Stomach (tissue), 9 donors: ENCODE measurements around the gene IDH1. TPM values are rescaled to one million over a fixed set of nuclear protein-coding genes. Genes with fewer than 3 reads are reported as not detected.
"Not testable (repeated sequence)": the region's sequence is repeated elsewhere in the genome, so short reads cannot be mapped to it uniquely, and the experiment has no call there.

Source experiments
- DNase-seq, 2 donors: peaks; one replicate each; pipeline versions ENCODE4 v3.0.0 to v3.0.0-alpha.2; 2013 to 2019
- H3K27ac ChIP-seq, 5 donors: fragments of 200-600 bp in 4 of 5; sonication (generic) in 4 of 5; one replicate each; pipeline ENCODE4 v1.5.1; 2013 to 2019; ENCODE audit warnings: mild to moderate bottlenecking in 1 of 5, moderate library complexity in 1 of 5
- H3K27me3 ChIP-seq, 3 donors: fragments of 200-600 bp; sonication (generic); one replicate each; pipeline ENCODE4 v1.5.1; 2017 to 2019; ENCODE audit warnings: mixed run types in 1 of 3
- H3K36me3 ChIP-seq, 4 donors: fragments of 200-600 bp; sonication (generic); 1 replicate in 3 of 4; 2 replicates in 1 of 4; pipeline ENCODE4 v1.5.1; 2016 to 2019
- H3K4me1 ChIP-seq, 4 donors: fragments of 200-600 bp; sonication (generic); one replicate each; pipeline ENCODE4 v1.5.1; 2016 to 2019
- H3K4me3 ChIP-seq, 4 donors: fragments of 200-600 bp; sonication (generic) in 3 of 4; one replicate each; pipeline ENCODE4 v1.5.1; 2016 to 2019; ENCODE audit warnings: mild to moderate bottlenecking in 1 of 4
- H3K9me3 ChIP-seq, 4 donors: fragments of 200-600 bp; sonication (generic); one replicate each; pipeline ENCODE4 v1.5.1; 2016 to 2019
- CTCF ChIP-seq, 7 experiments: fragments of 450-650 bp in 4 of 7; fragments of 200-600 bp in 3 of 7; sonication (generic) in 3 of 7; IDR thresholded peaks; one replicate each; pipeline ENCODE4 v1.5.1; 2016 to 2019; ENCODE audit warnings: antibody characterized with exemption in 7 of 7, control low read depth in 2 of 7, mild to moderate bottlenecking in 1 of 7
- EP300 ChIP-seq: sonication (generic); formaldehyde crosslinking; IDR thresholded peaks from one replicate; pipeline ENCODE4 v1.6.1; 2017; ENCODE audit warnings: antibody characterized with exemption
- POLR2A ChIP-seq, 4 donors: fragments of 450-650 bp; IDR thresholded peaks; one replicate each; pipeline ENCODE4 v1.6.1; 2016; ENCODE audit warnings: antibody characterized with exemption in 4 of 4, control low read depth in 2 of 4, mild to moderate bottlenecking in 1 of 4, moderate library complexity in 1 of 4
- POLR2AphosphoS5 ChIP-seq, 3 donors: sonication (generic); formaldehyde crosslinking; IDR thresholded peaks; one replicate each; pipeline ENCODE4 v1.6.1; 2016; ENCODE audit warnings: antibody characterized with exemption in 3 of 3
- WGBS, 5 donors: extraction: QIAGEN DNeasy Blood & Tissue Kit in 3 of 5; methylation state at CpG; one replicate each; pipeline versions ENCODE4 v1.1.5 to v1.1.7; 2013 to 2018; 5-methylcytosine and 5-hydroxymethylcytosine counted together
- intact Hi-C: fragments of 100-400 bp; cut with DNase I; formaldehyde crosslinking; loops from one replicate; pipeline ENCODE4 v1.15.1; 2023; ENCODE audit warnings: low total_unique reads
- polyA plus RNA-seq, 3 donors: library from polyadenylated mRNA; stranded (reverse); fragments of 200-250 nt; gene quantifications; one replicate each; pipeline ENCODE4 v1.2.3, GENCODE V29; 2013
- total RNA-seq, 5 donors: library from RNA; depleted of rRNA; stranded (reverse); fragments of >200 nt; gene quantifications; one replicate each; pipeline versions ENCODE4 v1.1.0 to v1.2.3, GENCODE V29; 2014 to 2016
- donor health status: healthy with polysubstance abuse.
- donor health status: Bipolar disorder and iron deficiency.
- donor health status: healthy.

IDH1 gene
- total and polyA plus RNA-seq, 8 donors = 18.1 to 106 (median 83.4) TPM

- Histone ChIP-seq H3K36me3 (no peaks in the 10 kb centered on the region), H3K4me1 (no peaks in the 10 kb centered on the region), H3K9me3 (no peaks in the 10 kb centered on the region), H3K27ac (no peak overlapping the region), H3K27me3 (no peaks in the 10 kb centered on the region), H3K4me3 (no peak overlapping the region)
- TF ChIP-seq EP300 = no peak
- no peak for TF ChIP-seq POLR2AphosphoS5 (IDR thresholded peaks at IDR 0.05)
- no peak for TF ChIP-seq CTCF (IDR thresholded peaks at IDR 0.05)
- TF ChIP-seq POLR2A (IDR thresholded peaks at IDR 0.05) = no peak
- DNase-seq = no peak
- WGBS, 5 donors = 80 to 92% (median 88%) methylated on average over 3 of the region's 3 CpGs
- intact Hi-C loops = no loop called here
These were observed 32.5 kb downstream of the IDH1 start for GRCh38 chr2:208222351-208222750.

- H3K36me3 ChIP-seq, H3K4me3 ChIP-seq, intact Hi-C loops, H3K9me3 ChIP-seq, H3K27me3 ChIP-seq, DNase-seq, H3K27ac ChIP-seq, H3K4me1 ChIP-seq: not testable (repeated sequence)
- WGBS, 5 donors = 69 to 90% (median 84%) methylated on average over 3 of the region's 3 CpGs
These were observed 33.0 kb downstream of the IDH1 start for GRCh38 chr2:208221873-208222272.

GRCh38 chr2:208210688-208211451 lies 44.0 kb downstream of the IDH1 start:
- Histone ChIP-seq H3K36me3 (no peaks in the 10 kb centered on the region), H3K27ac (no peak overlapping the region), H3K4me3 (no peak overlapping the region), H3K27me3 (no peaks in the 10 kb centered on the region), H3K9me3 (no peaks in the 10 kb centered on the region), H3K4me1 (no peaks in the 10 kb centered on the region)
- WGBS, 5 donors = 89 to 92% (median 91%) methylated on average over 9 of the region's 9 CpGs
- DNase-seq = no peak
- TF ChIP-seq EP300 (no peak), CTCF (IDR thresholded peaks at IDR 0.05) (no peak), POLR2AphosphoS5 (IDR thresholded peaks at IDR 0.05) (no peak), POLR2A (IDR thresholded peaks at IDR 0.05) (no peak)
- intact Hi-C loops = no loop called here

- TF ChIP-seq POLR2AphosphoS5 (IDR thresholded peaks at IDR 0.05) = no peak
- no peak for TF ChIP-seq POLR2A (IDR thresholded peaks at IDR 0.05)
- no peak for TF ChIP-seq CTCF (IDR thresholded peaks at IDR 0.05)
- no peak for TF ChIP-seq EP300
- Histone ChIP-seq H3K9me3 (no peaks in the 10 kb centered on the region), H3K4me3 (no peak overlapping the region), H3K4me1 (no peaks in the 10 kb centered on the region), H3K27ac (no peak overlapping the region), H3K27me3 (no peaks in the 10 kb centered on the region), H3K36me3 (no peaks in the 10 kb centered on the region)
- no peak for DNase-seq
- WGBS, 5 donors = 87 to 93% (median 89%) methylated on average over 8 to 9 of the region's 9 CpGs
- intact Hi-C loops = no loop called here
These were observed 46.4 kb downstream of the IDH1 start for GRCh38 chr2:208208335-208209085.

GRCh38 chr2:208207769-208208168 lies 47.1 kb downstream of the IDH1 start:
- H3K9me3 ChIP-seq = no peaks in the 10 kb centered on the region
- DNase-seq = no peak
- no peak for TF ChIP-seq POLR2AphosphoS5 (IDR thresholded peaks at IDR 0.05)
- no peak for TF ChIP-seq EP300
- no peak for TF ChIP-seq CTCF (IDR thresholded peaks at IDR 0.05)
- no peak for TF ChIP-seq POLR2A (IDR thresholded peaks at IDR 0.05)
- H3K4me3 ChIP-seq = no peak overlapping the region
- WGBS, 5 donors = 65 to 83% (median 75%) methylated on average over 3 of the region's 3 CpGs
- H3K27me3 ChIP-seq = no peaks in the 10 kb centered on the region
- H3K36me3 ChIP-seq = no peaks in the 10 kb centered on the region
- no peak overlapping the region for H3K27ac ChIP-seq
- intact Hi-C loops = no loop called here
- no peaks in the 10 kb centered on the region for H3K4me1 ChIP-seq
